Osteoblast (primary cell): ENCODE results near the gene NEK4. TPM values are rescaled to one million over a fixed set of nuclear protein-coding genes. Genes with fewer than 3 reads are reported as not detected.

Experiments
- DNase-seq: peaks from one replicate; pipeline ENCODE4 v3.0.0; 2011; ENCODE audit warnings: low spot score, mixed read lengths; ENCODE audit not compliant: insufficient read length; ENCODE audit errors: missing footprints
- H2AFZ ChIP-seq: 2 replicates; pipeline ENCODE4 v1.6.0; 2011; ENCODE audit warnings: mild to moderate bottlenecking, low read length
- H3K27ac ChIP-seq: 2 replicates; pipeline ENCODE4 v1.5.1; 2011; ENCODE audit warnings: mild to moderate bottlenecking, low read depth, low read length, moderate library complexity
- H3K27me3 ChIP-seq: 2 replicates; pipeline ENCODE4 v1.6.0; 2012; ENCODE audit warnings: mild to moderate bottlenecking, control low read depth, inconsistent platforms, low read length, moderate library complexity; ENCODE audit not compliant: insufficient read depth
- H3K36me3 ChIP-seq: 2 replicates; pipeline ENCODE4 v1.5.1; 2011; ENCODE audit warnings: mild to moderate bottlenecking, low read length, control low read depth, moderate library complexity; ENCODE audit not compliant: insufficient read depth
- H3K4me1 ChIP-seq: 2 replicates; pipeline ENCODE4 v1.5.1; 2011; ENCODE audit warnings: mild to moderate bottlenecking, low read length, control low read depth, moderate library complexity; ENCODE audit not compliant: insufficient read depth
- H3K4me2 ChIP-seq: 2 replicates; pipeline ENCODE4 v1.6.0; 2011; ENCODE audit warnings: mild to moderate bottlenecking, low read length; ENCODE audit not compliant: insufficient read depth
- H3K4me3 ChIP-seq: fragments of 200-600 bp; sonication (generic); 3 replicates; pipeline ENCODE4 v1.5.1; 2012; ENCODE audit warnings: mild to moderate bottlenecking, low read length, inconsistent platforms; ENCODE audit not compliant: insufficient read depth
- H3K79me2 ChIP-seq: 2 replicates; pipeline ENCODE4 v1.6.0; 2012; ENCODE audit warnings: mild to moderate bottlenecking, low read length, control low read depth, inconsistent platforms; ENCODE audit not compliant: insufficient read depth
- H3K9me3 ChIP-seq: 2 replicates; pipeline ENCODE4 v1.5.1; 2011; ENCODE audit warnings: low read depth, low read length, control low read depth
- H4K20me1 ChIP-seq: 2 replicates; pipeline ENCODE4 v1.6.0; 2012; ENCODE audit warnings: mild to moderate bottlenecking, low read length, control low read depth; ENCODE audit not compliant: insufficient read depth
- total RNA-seq: library from RNA; depleted of rRNA; stranded (reverse); fragments of >200 nt; gene quantifications from 2 replicates; pipeline ENCODE4 v1.2.3, GENCODE V29; 2012
- TF ChIP-seq, protein P1 (sequence below): IDR thresholded peaks from 2 replicates; pipeline ENCODE4 v1.5.1; 2011; ENCODE audit warnings: mild to moderate bottlenecking, low read depth, low read length, moderate library complexity; ENCODE audit errors: extremely low read depth

NEK4 gene
- total RNA-seq, 1 donor: 24.6 TPM

DNA sequence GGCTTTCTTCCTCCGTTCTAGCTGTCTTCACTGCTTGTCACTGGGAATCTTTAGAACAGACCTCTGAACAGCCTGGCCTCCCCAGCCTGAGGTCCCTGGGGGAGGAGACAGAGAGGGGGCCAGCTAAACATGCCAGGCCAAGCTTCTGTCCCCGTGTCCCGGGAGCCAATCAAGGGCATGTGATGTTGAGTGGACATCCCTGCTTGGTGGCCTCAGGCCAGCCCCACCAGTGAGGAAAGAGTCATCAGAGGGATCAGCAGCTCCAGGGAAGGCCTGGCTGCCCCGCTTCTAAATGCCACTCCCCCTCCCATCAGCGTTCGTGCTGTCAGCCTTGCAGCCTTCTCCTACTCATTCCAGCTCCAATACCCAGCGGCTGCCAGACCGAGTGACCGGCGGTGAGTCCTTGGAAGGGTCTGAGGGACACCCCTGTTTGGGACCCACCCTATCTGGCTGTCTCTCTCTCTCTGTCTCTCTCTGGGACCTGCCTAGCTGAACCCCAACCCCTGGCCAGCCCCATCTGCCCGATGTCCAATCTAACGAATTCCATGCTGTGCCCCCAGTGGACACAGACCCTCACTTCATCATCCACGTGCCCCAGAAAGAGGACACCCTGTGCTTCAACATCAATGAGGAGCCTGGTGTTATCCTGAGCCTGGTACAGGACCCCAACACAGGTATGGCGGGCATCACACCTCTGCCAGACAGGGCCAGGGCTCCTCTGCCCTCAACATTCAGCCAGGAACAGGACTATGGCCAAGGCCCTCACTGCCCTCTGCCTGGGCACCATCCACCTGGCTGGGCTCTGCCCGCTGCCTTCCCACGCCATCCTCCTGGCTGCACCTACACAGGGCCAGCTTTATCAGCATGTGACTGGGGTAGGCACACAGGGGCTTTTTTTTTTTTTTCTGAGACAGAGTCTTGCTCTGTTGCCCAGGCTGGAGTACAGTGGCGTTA is 17.2 kb upstream of the NEK4 start:
- Histone ChIP-seq H3K4me2 (no peak overlapping the region), H4K20me1 (no peaks in the 10 kb centered on the region), H2AFZ (no peak overlapping the region), H3K27ac (no peak overlapping the region), H3K36me3 (no peaks in the 10 kb centered on the region), H3K79me2 (no peaks in the 10 kb centered on the region), H3K4me3 (no peak overlapping the region), H3K27me3 (peaks cover 13% of the 10 kb centered on the region), H3K9me3 (no peaks in the 10 kb centered on the region), H3K4me1 (no peaks in the 10 kb centered on the region)
- DNase-seq: peak; percentile 79
- TF ChIP-seq, protein P1, sequence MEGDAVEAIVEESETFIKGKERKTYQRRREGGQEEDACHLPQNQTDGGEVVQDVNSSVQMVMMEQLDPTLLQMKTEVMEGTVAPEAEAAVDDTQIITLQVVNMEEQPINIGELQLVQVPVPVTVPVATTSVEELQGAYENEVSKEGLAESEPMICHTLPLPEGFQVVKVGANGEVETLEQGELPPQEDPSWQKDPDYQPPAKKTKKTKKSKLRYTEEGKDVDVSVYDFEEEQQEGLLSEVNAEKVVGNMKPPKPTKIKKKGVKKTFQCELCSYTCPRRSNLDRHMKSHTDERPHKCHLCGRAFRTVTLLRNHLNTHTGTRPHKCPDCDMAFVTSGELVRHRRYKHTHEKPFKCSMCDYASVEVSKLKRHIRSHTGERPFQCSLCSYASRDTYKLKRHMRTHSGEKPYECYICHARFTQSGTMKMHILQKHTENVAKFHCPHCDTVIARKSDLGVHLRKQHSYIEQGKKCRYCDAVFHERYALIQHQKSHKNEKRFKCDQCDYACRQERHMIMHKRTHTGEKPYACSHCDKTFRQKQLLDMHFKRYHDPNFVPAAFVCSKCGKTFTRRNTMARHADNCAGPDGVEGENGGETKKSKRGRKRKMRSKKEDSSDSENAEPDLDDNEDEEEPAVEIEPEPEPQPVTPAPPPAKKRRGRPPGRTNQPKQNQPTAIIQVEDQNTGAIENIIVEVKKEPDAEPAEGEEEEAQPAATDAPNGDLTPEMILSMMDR: no peak

GRCh38 chr3:52787246-52787645 is 16.5 kb upstream of the NEK4 start:
- TF ChIP-seq, protein P1: no peak
- H3K27ac ChIP-seq: no peak overlapping the region
- H3K9me3 ChIP-seq: no peaks in the 10 kb centered on the region
- no peak overlapping the region for H2AFZ ChIP-seq
- H3K36me3 ChIP-seq: no peaks in the 10 kb centered on the region
- no peaks in the 10 kb centered on the region for H3K4me1 ChIP-seq
- H4K20me1 ChIP-seq: no peaks in the 10 kb centered on the region
- no peaks in the 10 kb centered on the region for H3K79me2 ChIP-seq
- H3K27me3 ChIP-seq: peaks cover 17% of the 10 kb centered on the region
- H3K4me2 ChIP-seq: no peak overlapping the region
- peak; percentile 46 for DNase-seq
- no peak overlapping the region for H3K4me3 ChIP-seq

- Histone ChIP-seq H3K27me3 (peaks cover 20% of the 10 kb centered on the region), H2AFZ (no peak overlapping the region), H3K79me2 (no peaks in the 10 kb centered on the region), H3K4me2 (no peak overlapping the region), H3K4me3 (no peak overlapping the region), H3K9me3 (no peaks in the 10 kb centered on the region), H3K4me1 (no peaks in the 10 kb centered on the region), H4K20me1 (no peaks in the 10 kb centered on the region), H3K36me3 (no peaks in the 10 kb centered on the region), H3K27ac (no peak overlapping the region)
- peak; percentile 53 for DNase-seq
- TF ChIP-seq, protein P1: no peak
These were observed 15.8 kb upstream of the NEK4 start for GRCh38 chr3:52786330-52787215.
